22Rv1 (cell line): ENCODE results near the gene PRPS1L1.

Source experiments
- ZFX ChIP-seq: fragments of 450-650 bp; IDR thresholded peaks from 2 replicates; pipeline ENCODE4 v1.6.1; 2017; ENCODE audit warnings: antibody characterized with exemption, borderline replicate concordance
- TF ChIP-seq, protein P1 (sequence below): fragments of 450-650 bp; IDR thresholded peaks from 2 replicates; pipeline ENCODE4 v1.5.1; 2017; ENCODE audit warnings: mild to moderate bottlenecking

GRCh38 chr7:18037609-18038008 is 10.0 kb upstream of the PRPS1L1 start:
- TF ChIP-seq, protein P1, sequence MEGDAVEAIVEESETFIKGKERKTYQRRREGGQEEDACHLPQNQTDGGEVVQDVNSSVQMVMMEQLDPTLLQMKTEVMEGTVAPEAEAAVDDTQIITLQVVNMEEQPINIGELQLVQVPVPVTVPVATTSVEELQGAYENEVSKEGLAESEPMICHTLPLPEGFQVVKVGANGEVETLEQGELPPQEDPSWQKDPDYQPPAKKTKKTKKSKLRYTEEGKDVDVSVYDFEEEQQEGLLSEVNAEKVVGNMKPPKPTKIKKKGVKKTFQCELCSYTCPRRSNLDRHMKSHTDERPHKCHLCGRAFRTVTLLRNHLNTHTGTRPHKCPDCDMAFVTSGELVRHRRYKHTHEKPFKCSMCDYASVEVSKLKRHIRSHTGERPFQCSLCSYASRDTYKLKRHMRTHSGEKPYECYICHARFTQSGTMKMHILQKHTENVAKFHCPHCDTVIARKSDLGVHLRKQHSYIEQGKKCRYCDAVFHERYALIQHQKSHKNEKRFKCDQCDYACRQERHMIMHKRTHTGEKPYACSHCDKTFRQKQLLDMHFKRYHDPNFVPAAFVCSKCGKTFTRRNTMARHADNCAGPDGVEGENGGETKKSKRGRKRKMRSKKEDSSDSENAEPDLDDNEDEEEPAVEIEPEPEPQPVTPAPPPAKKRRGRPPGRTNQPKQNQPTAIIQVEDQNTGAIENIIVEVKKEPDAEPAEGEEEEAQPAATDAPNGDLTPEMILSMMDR = no peak
- no peak for TF ChIP-seq ZFX
